ENCODE results near the gene MRM2.

The MRM2 gene

DNA sequence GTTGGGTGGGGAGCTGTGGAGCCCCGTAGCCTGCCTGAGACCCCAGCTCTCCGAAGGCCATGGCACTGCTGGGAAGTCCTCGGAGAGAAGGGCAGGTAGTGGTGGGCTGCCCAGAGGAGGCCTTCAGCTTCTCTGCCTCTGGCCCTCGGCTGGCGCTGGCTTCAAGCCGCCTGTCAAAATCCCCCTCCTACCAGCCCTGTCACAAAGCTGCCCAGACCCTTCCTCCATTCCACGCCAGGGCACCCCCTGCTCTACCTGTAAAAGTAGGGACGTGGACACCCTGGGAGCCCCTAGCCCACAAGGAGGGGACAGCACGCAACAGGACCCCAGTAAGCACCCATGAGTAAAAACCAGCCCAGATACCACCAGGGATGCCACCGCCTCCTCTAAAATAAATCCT, 40.9 kb downstream of the MRM2 start:
- H3K4me3 ChIP-seq (replicated peaks; ENCODE audit: low read depth, low read length): no peak overlapping the region
- no peak for DNase-seq (ENCODE audit: low read depth)
- TF ChIP-seq CTCF (IDR thresholded peaks at IDR 0.05; ENCODE audit: low read length, missing control alignments): no peak

DNA sequence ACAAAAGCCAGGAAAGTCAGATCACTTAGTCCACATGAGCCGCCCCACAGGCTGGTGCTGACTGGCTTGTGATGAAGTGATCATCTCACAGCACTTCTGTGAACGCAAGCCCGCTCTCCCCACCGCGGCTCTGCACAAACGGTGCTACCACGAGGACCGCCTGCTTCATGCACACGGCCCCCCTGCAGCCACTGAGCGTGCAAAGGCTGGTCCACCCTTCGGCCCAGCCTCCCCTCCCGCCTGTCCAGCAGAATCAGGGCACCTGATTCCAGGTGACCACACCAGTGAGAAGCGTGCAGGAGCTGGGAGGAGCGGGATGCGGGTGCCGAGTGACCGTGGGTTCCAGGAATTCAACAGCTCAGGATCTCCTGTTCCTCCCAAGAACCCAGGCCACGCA, 41.4 kb downstream of the MRM2 start:
- no peak for TF ChIP-seq CTCF (IDR thresholded peaks at IDR 0.05; ENCODE audit: low read length, missing control alignments)
- no peak for DNase-seq (ENCODE audit: low read depth)
- H3K4me3 ChIP-seq (replicated peaks; ENCODE audit: low read depth, low read length): no peak overlapping the region

DNA sequence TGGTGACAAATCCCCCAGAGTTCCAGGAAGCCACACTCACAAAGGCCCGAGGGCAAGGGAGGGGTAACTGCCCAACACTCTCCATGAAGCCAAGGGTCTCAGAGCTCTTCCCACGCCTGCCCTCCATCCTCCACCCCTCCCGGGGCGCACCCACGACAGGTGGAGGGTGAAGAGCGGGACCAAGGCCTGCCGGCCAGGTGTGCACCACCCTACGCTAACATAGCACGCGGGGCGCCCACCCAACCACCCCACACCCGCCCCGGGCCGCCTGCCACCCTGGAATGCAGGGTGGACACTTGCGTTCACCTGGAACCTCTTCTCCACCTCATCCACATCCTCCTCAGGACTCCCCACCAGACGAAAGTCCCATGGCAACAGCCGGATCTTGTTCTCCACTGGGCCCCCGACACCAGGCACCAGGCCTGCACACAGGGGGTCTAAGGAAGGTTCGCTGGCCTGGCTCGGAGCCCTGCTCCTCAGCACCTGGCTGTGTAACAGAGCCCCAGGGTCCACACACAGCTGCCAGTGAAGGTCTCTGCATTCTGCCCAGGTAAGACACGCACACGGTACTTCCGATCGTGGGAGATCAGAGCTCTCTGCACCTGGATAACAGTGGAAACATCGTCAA, 41.9 kb downstream of the MRM2 start:
- DNase-seq (ENCODE audit: low read depth): no peak
- TF ChIP-seq CTCF (IDR thresholded peaks at IDR 0.05; ENCODE audit: low read length, missing control alignments): no peak
- no peak overlapping the region for H3K4me3 ChIP-seq (replicated peaks; ENCODE audit: low read depth, low read length)

- DNase-seq (ENCODE audit: low read depth): no peak
- TF ChIP-seq CTCF (IDR thresholded peaks at IDR 0.05; ENCODE audit: low read length, missing control alignments): no peak
- no peak overlapping the region for H3K4me3 ChIP-seq (replicated peaks; ENCODE audit: low read depth, low read length)
Observed at GRCh38 chr7:2199528-2199927, 42.5 kb downstream of the MRM2 start.

- TF ChIP-seq CTCF (IDR thresholded peaks at IDR 0.05; ENCODE audit: low read length, missing control alignments): no peak
- no peak for DNase-seq (ENCODE audit: low read depth)
- H3K4me3 ChIP-seq (replicated peaks; ENCODE audit: low read depth, low read length): no peak overlapping the region
Observed at GRCh38 chr7:2198760-2199159, 43.2 kb downstream of the MRM2 start.

- no peak overlapping the region for H3K4me3 ChIP-seq (replicated peaks; ENCODE audit: low read depth, low read length)
- no peak for DNase-seq (ENCODE audit: low read depth)
- no peak for TF ChIP-seq CTCF (IDR thresholded peaks at IDR 0.05; ENCODE audit: low read length, missing control alignments)
Observed at GRCh38 chr7:2198206-2198605, 43.8 kb downstream of the MRM2 start.

- no peak for DNase-seq (ENCODE audit: low read depth)
- no peak for TF ChIP-seq CTCF (IDR thresholded peaks at IDR 0.05; ENCODE audit: low read length, missing control alignments)
- H3K4me3 ChIP-seq (replicated peaks; ENCODE audit: low read depth, low read length): no peak overlapping the region
Observed at GRCh38 chr7:2197436-2198155, 44.4 kb downstream of the MRM2 start.

All from fibroblast of pulmonary artery (primary cell).